Activated T-cell treated with anti-CD3 and anti-CD28 coated beads, Interleukin-2, amount 50 U/mL, for 72 hours (primary cell): ENCODE measurements around the gene PDZD2. TPM values are rescaled to one million over a fixed set of nuclear protein-coding genes. Genes with fewer than 3 reads are reported as not detected.
"Not testable (repeated sequence)": the region's sequence is repeated elsewhere in the genome, so short reads cannot be mapped to it uniquely, and the experiment has no call there.

Experiments
- ATAC-seq, 2 donors: fragments of 150-1000 bp; cut with Tn5 transposase; replicated peaks in 1 of 2; 2 replicates each; pipeline ENCODE4 v1.10.0; 2021; ENCODE audit warnings: moderate library complexity in 2 of 2, mild to moderate bottlenecking in 1 of 2
- DNase-seq, 2 donors: peaks; one replicate each; pipeline ENCODE4 v3.0.0; 2021 to 2022; ENCODE audit warnings: mixed read lengths in 1 of 2
- H3K27ac Mint-ChIP-seq: one replicate; pipeline ENCODE4 v1.8.0; 2022; ENCODE audit warnings: mild to moderate bottlenecking, moderate library complexity, mixed read lengths
- H3K27me3 Mint-ChIP-seq: one replicate; pipeline ENCODE4 v1.8.0; 2022; ENCODE audit warnings: low read depth, mixed read lengths
- H3K36me3 Mint-ChIP-seq, 2 donors: one replicate each; pipeline ENCODE4 v1.8.0; 2022; ENCODE audit warnings: mixed read lengths in 2 of 2, mild to moderate bottlenecking in 1 of 2; ENCODE audit not compliant: insufficient read depth in 2 of 2
- H3K4me1 Mint-ChIP-seq: one replicate; pipeline ENCODE4 v1.8.0; 2022; ENCODE audit warnings: low read depth, mixed read lengths
- H3K4me3 Mint-ChIP-seq, 2 donors: one replicate each; pipeline ENCODE4 v1.8.0; 2022; ENCODE audit warnings: mild to moderate bottlenecking in 2 of 2, mixed read lengths in 2 of 2, moderate library complexity in 2 of 2
- H3K9me3 Mint-ChIP-seq, 2 donors: one replicate each; pipeline ENCODE4 v1.8.0; 2022; ENCODE audit warnings: mixed read lengths in 2 of 2
- total RNA-seq, 2 donors: library from RNA; stranded (reverse); gene quantifications; one replicate each; pipeline ENCODE4 v1.2.3, GENCODE V29; 2022

The PDZD2 gene
- total RNA-seq, 2 donors from 2014 or later: 0.02 TPM; not detected in 1

GRCh38 chr5:31965227-31965626 lies 326.3 kb downstream of the PDZD2 start:
- H3K36me3 Mint-ChIP-seq: no peaks in the 10 kb centered on the region
- H3K4me1 Mint-ChIP-seq: no peaks in the 10 kb centered on the region
- H3K27me3 Mint-ChIP-seq: no peaks in the 10 kb centered on the region
- peaks cover 1 to 2% of the 10 kb centered on the region in 2 donors for H3K9me3 Mint-ChIP-seq
- H3K4me3 Mint-ChIP-seq: no peak overlapping the region
- H3K27ac Mint-ChIP-seq: no peak overlapping the region
- DNase-seq (no peak), ATAC-seq (no peak)

DNA sequence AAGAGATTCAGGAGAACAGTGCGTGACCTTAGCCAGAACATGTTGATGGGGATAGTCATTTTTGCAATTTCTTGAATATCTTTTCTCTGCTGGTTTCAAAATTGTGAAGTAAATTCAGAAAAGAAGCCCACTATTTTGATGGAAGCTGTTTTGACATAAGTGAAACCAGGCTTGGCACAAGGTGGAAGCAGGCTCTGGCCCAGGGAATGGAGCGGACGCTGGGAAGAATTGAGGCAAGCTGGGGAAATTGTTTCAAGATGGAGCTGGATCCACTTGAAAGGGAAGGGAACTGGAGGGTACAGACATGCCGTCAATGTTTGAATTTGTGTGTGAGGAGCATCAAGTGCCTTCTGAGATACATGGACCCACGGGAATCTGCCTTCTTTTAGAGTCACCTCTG lies 328.0 kb downstream of the PDZD2 start:
- Mint-ChIP-seq H3K4me3 (no peak overlapping the region), H3K36me3 (no peaks in the 10 kb centered on the region), H3K4me1 (no peaks in the 10 kb centered on the region)

GRCh38 chr5:31967461-31967860 lies 328.5 kb downstream of the PDZD2 start:
- ATAC-seq: no peak
- H3K27ac Mint-ChIP-seq: no peak overlapping the region
- no peaks in the 10 kb centered on the region for H3K27me3 Mint-ChIP-seq
- H3K4me1 Mint-ChIP-seq: peaks cover 1% of the 10 kb centered on the region
- peaks cover 2 to 4% of the 10 kb centered on the region in 2 donors for H3K9me3 Mint-ChIP-seq
- H3K36me3 Mint-ChIP-seq: no peaks in the 10 kb centered on the region
- no peak overlapping the region for H3K4me3 Mint-ChIP-seq
- no peak for DNase-seq

More for the DNA sequence above, 328.0 kb downstream of the PDZD2 start:
- peaks cover 2 to 4% of the 10 kb centered on the region in 2 donors for H3K9me3 Mint-ChIP-seq
- ATAC-seq (no peak), DNase-seq (no peak)
- no peak overlapping the region for H3K27ac Mint-ChIP-seq
- no peaks in the 10 kb centered on the region for H3K27me3 Mint-ChIP-seq

DNA sequence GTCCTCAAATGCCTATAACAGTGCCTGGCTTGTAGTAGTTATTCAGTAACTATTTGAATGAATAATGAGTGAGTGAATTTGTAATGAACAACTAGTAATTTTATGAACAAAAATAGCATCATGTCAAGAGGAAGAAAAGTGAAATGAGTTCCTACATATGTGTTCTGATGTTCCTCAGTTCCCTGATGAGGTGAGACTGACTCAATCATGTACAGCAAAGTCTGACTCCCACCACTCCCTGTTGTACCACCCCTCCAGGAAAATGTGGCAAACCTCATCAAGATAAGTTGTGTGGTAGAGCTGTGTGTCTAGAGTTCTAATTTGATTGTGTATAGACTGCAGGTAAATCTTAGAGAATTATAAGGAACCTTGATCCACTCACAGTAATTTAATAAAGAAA lies 333.6 kb downstream of the PDZD2 start:
- ATAC-seq: peak; percentile 78 to 89
- H3K27me3 Mint-ChIP-seq: no peaks in the 10 kb centered on the region
- DNase-seq: peak in 1 of 2 donors; percentile 3
- H3K36me3 Mint-ChIP-seq: peaks cover 1 to 4% of the 10 kb centered on the region in 2 donors
- peak overlapping the region in 1 of 2 donors; percentile 37 for H3K4me3 Mint-ChIP-seq
- no peak overlapping the region for H3K27ac Mint-ChIP-seq
- H3K4me1 Mint-ChIP-seq: peaks cover 15% of the 10 kb centered on the region
- peaks cover 4 to 6% of the 10 kb centered on the region in 2 donors for H3K9me3 Mint-ChIP-seq

GRCh38 chr5:31975189-31975612 lies 336.3 kb downstream of the PDZD2 start:
- H3K4me3 Mint-ChIP-seq, H3K36me3 Mint-ChIP-seq, H3K9me3 Mint-ChIP-seq, ATAC-seq, DNase-seq, H3K27ac Mint-ChIP-seq, H3K27me3 Mint-ChIP-seq: not testable (repeated sequence)
- H3K4me1 Mint-ChIP-seq: peaks cover 15% of the 10 kb centered on the region

DNA sequence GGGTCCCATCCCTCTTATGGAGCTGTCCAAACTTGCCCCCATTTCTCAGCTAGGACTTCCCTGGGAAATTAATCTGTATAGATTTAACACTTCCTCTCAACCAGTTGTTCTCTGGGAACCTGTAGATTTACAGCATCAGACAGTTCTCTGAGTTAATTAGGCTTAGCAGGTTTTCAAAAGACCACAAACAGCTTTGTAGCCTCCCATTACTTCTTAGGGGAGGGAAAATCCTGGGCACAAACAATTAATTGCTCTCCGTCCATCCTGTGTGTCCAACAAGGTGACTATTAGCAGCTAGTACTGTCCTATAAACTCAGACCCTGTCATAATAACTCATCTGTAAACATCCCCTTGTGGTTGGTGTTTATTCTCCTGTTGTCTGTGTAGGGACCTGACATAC lies 337.2 kb downstream of the PDZD2 start:
- H3K9me3 Mint-ChIP-seq: peaks cover 3 to 5% of the 10 kb centered on the region in 2 donors
- no peak for ATAC-seq

GRCh38 chr5:31981361-31981945 lies 342.5 kb downstream of the PDZD2 start:
- DNase-seq: no peak
- H3K27me3 Mint-ChIP-seq: no peaks in the 10 kb centered on the region
- no peaks in the 10 kb centered on the region for H3K9me3 Mint-ChIP-seq
- H3K4me3 Mint-ChIP-seq: no peak overlapping the region
- no peak overlapping the region for H3K27ac Mint-ChIP-seq
- no peaks in the 10 kb centered on the region for H3K36me3 Mint-ChIP-seq
- H3K4me1 Mint-ChIP-seq: no peaks in the 10 kb centered on the region
- no peak for ATAC-seq

More for the DNA sequence above, 337.2 kb downstream of the PDZD2 start:
- DNase-seq: no peak
- Mint-ChIP-seq H3K36me3 (peaks cover 1 to 4% of the 10 kb centered on the region in 2 donors), H3K27ac (no peak overlapping the region), H3K27me3 (no peaks in the 10 kb centered on the region), H3K4me1 (peaks cover 15% of the 10 kb centered on the region), H3K4me3 (no peak overlapping the region)

DNA sequence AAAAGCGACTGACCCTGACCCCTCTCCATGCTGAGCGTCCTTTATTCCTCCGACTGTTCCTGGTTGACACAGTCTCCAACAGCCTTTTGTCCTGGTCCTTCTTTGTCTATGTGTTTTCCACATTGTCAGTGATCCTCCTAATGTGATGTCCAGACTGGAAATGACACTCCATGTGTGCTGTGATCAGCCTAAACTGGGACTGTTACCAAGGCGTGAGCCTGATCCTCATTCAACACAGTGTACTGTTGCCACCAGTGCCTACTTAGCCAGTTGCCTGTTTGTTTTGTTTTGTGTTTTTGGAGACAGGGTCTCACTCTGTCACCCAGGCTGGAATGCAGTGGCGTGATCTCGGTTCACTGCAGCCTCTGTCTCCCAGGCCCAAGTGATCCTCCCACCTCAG lies 343.1 kb downstream of the PDZD2 start:
- no peak overlapping the region for H3K4me3 Mint-ChIP-seq
- ATAC-seq: no peak
- no peaks in the 10 kb centered on the region for H3K4me1 Mint-ChIP-seq
- no peak overlapping the region for H3K27ac Mint-ChIP-seq
- no peaks in the 10 kb centered on the region for H3K27me3 Mint-ChIP-seq
- no peaks in the 10 kb centered on the region for H3K36me3 Mint-ChIP-seq
- H3K9me3 Mint-ChIP-seq: no peaks in the 10 kb centered on the region
- no peak for DNase-seq

DNA sequence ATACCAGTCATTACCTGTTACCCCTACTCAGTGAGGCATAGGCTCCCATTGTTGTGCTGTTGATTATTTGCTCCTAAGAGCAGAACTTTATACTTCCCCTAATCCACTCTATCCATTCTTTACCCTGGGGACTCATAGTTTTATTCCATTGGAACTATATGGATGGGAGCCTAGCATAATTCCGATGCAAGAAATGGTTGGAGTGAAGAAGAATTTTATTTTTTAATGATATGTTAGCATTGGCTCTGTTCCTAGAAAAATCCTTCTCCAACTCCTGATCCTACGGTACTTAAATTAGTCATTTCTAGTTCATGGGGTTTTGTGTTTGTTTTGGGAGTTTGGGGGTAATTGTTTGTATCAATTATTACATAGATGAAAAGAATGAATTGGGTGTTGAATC lies 343.7 kb downstream of the PDZD2 start:
- ATAC-seq (no peak), DNase-seq (no peak)
- Mint-ChIP-seq H3K27me3 (no peaks in the 10 kb centered on the region), H3K9me3 (no peaks in the 10 kb centered on the region), H3K27ac (no peak overlapping the region), H3K4me1 (no peaks in the 10 kb centered on the region), H3K36me3 (no peaks in the 10 kb centered on the region), H3K4me3 (no peak overlapping the region)

DNA sequence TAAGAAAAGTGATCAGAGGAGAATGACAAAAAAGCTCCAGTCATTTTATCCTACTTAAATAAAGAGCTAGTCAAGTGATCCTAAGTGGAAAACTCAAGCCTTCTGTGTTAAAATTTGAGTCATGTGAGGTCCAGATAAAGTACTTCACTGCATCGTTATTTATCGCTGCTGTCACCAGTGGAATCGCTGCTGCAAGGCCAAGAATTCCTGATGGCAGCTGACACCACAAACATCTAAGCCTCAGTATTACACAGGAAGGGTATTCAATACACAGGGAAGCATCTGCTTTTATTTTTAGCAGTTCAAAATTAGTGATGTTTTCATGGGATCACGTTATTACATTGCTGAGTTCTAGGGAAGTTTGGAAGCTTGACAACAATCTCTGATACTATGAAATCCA lies 344.9 kb downstream of the PDZD2 start:
- ATAC-seq: no peak
- Mint-ChIP-seq H3K9me3 (peaks cover 2% of the 10 kb centered on the region in 2 donors), H3K36me3 (no peaks in the 10 kb centered on the region), H3K4me1 (no peaks in the 10 kb centered on the region), H3K27me3 (no peaks in the 10 kb centered on the region), H3K27ac (no peak overlapping the region), H3K4me3 (no peak overlapping the region)
- DNase-seq: no peak

DNA sequence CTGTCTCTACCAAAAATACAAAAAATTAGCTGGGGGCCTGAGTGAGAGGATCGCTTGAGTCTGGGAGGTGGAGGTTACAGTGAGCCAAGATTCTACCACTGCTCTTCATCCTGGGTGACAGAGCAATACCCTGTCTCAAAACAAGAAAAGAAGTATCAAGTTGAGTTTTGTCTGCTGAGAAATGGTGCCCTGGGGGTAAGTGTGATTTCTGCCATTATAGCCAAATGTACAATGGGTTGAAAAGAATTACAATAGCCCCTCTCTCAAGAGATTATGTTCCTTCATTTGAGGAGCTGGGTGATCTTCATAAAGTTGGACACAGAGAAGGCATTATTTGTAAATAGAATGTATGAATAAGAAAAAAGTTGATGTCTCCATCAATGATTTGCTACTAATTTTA lies 345.8 kb downstream of the PDZD2 start:
- DNase-seq: no peak
- H3K9me3 Mint-ChIP-seq: peaks cover 2% of the 10 kb centered on the region in 2 donors
- no peak overlapping the region for H3K4me3 Mint-ChIP-seq
- no peaks in the 10 kb centered on the region for H3K4me1 Mint-ChIP-seq
- H3K27ac Mint-ChIP-seq: no peak overlapping the region
- no peaks in the 10 kb centered on the region for H3K27me3 Mint-ChIP-seq
- no peak for ATAC-seq
- H3K36me3 Mint-ChIP-seq: no peaks in the 10 kb centered on the region

DNA sequence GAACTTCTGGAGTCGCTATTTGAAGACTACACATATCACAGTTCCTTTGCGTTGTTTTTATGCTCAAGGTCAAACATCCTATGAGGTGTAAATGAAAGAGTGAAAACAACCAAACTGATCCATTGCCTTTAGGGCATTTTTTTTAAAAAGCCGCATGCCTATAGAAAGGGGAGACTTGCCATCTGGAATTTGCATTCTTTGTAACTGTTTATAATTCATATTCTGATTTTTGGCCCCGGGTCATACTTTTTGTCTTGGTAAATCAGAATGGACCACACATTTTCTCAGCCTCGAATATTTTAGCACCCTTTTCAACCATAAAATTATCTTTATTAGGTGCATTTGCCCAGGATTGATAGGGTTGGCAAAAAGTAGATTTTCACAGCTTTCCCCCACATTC lies 347.2 kb downstream of the PDZD2 start:
- ATAC-seq (no peak), DNase-seq (no peak)
- no peaks in the 10 kb centered on the region for H3K36me3 Mint-ChIP-seq
- no peaks in the 10 kb centered on the region for H3K27me3 Mint-ChIP-seq
- no peak overlapping the region for H3K27ac Mint-ChIP-seq
- H3K4me1 Mint-ChIP-seq: no peaks in the 10 kb centered on the region
- H3K9me3 Mint-ChIP-seq: peaks cover 2% of the 10 kb centered on the region in 2 donors
- no peak overlapping the region for H3K4me3 Mint-ChIP-seq

DNA sequence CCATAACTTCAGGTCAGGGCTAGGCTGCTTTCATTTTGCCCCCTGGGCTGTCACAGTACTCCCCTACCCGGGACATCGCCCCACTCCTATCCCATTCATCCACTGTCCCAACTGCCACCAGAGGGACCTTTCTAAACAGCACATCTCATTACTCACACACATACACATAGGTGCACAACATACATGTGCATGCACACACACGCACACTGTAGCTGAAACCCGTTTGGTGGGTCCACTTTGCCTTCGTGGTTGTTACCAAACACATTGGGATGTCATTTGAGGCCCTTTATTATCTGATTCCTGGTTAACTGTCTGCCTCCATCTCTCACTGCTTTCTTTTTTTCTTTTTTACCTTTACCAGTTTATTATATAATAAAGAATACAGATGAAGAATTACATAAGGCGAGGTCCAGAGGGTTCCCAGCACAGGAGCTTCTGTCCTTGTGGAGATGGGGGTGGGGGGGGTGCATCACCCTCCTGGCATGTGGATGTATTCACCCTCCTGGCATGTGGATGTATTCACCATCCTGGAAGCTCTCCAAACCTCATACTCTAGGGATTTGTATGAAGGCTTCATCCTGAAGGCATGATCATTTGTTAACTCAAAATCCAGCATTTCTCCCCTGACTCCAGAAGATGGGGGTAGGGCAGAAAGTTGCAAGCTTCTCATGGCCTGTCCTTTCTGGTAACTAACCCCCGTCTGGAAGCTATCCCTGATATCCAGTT lies 349.2 kb downstream of the PDZD2 start:
- no peak overlapping the region for H3K27ac Mint-ChIP-seq
- H3K9me3 Mint-ChIP-seq: peaks cover 2% of the 10 kb centered on the region in 2 donors
- no peak for DNase-seq
- H3K4me3 Mint-ChIP-seq: no peak overlapping the region
- H3K27me3 Mint-ChIP-seq: no peaks in the 10 kb centered on the region
- no peaks in the 10 kb centered on the region for H3K36me3 Mint-ChIP-seq
- H3K4me1 Mint-ChIP-seq: no peaks in the 10 kb centered on the region
- ATAC-seq: no peak
